Cardiac fibroblast (primary cell): ENCODE data around the gene ITGA8.
A peak's percentile ranks its signal among the peaks of the same experiment; 100 is the strongest.
"Not testable (repeated sequence)": the region's sequence is repeated elsewhere in the genome, so short reads cannot be mapped to it uniquely, and the experiment has no call there.

Experiments
- DNase-seq, 2 donors: peaks; one replicate each; pipeline versions ENCODE4 v3.0.0 to v3.0.0-alpha.2; 2010; ENCODE audit warnings: low read depth in 2 of 2
- H3K4me3 ChIP-seq, 2 donors: replicated peaks in 1 of 2; 1 replicate in 1 of 2; 2 replicates in 1 of 2; pipeline ENCODE4 v1.5.1; 2011; ENCODE audit warnings: low read depth in 2 of 2, low read length in 2 of 2, mild to moderate bottlenecking in 2 of 2, moderate library complexity in 1 of 2
- TF ChIP-seq, protein P1 (sequence below): IDR thresholded peaks from one replicate; pipeline ENCODE4 v1.5.1; 2011; ENCODE audit warnings: low read depth, mild to moderate bottlenecking, low read length, inconsistent platforms

ITGA8 gene

DNA sequence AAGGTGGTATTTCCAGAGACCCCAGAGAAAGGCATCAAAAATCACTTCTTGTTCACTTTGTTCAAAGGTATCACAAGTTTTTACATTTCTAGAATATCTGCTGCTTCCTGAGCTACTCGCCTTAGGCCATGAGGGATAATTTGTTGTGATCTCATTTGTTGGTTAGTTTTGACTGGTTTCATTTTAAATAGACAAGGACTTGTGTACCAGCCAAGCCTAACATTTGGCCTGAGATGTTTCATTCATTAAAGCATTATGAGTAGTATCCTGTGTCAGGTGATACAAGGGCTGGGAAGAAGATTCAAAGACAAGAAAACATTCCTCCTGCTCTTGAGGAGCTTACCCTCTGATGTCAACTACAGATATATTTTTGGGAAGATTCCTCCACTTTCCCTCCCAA is 178.3 kb downstream of the ITGA8 start:
- H3K4me3 ChIP-seq: no peak overlapping the region
- TF ChIP-seq, protein P1, sequence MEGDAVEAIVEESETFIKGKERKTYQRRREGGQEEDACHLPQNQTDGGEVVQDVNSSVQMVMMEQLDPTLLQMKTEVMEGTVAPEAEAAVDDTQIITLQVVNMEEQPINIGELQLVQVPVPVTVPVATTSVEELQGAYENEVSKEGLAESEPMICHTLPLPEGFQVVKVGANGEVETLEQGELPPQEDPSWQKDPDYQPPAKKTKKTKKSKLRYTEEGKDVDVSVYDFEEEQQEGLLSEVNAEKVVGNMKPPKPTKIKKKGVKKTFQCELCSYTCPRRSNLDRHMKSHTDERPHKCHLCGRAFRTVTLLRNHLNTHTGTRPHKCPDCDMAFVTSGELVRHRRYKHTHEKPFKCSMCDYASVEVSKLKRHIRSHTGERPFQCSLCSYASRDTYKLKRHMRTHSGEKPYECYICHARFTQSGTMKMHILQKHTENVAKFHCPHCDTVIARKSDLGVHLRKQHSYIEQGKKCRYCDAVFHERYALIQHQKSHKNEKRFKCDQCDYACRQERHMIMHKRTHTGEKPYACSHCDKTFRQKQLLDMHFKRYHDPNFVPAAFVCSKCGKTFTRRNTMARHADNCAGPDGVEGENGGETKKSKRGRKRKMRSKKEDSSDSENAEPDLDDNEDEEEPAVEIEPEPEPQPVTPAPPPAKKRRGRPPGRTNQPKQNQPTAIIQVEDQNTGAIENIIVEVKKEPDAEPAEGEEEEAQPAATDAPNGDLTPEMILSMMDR: no peak
- no peak for DNase-seq

GRCh38 chr10:15540727-15541126 is 179.0 kb downstream of the ITGA8 start:
- peak in 1 of 2 donors; percentile 2 for DNase-seq
- H3K4me3 ChIP-seq: no peak overlapping the region
- TF ChIP-seq, protein P1: no peak

GRCh38 chr10:15539262-15539661 is 180.5 kb downstream of the ITGA8 start:
- H3K4me3 ChIP-seq: no peak overlapping the region
- no peak for DNase-seq
- TF ChIP-seq, protein P1: no peak

- H3K4me3 ChIP-seq, DNase-seq: not testable (repeated sequence)
Observed at GRCh38 chr10:15534928-15535538, 184.7 kb downstream of the ITGA8 start.

DNA sequence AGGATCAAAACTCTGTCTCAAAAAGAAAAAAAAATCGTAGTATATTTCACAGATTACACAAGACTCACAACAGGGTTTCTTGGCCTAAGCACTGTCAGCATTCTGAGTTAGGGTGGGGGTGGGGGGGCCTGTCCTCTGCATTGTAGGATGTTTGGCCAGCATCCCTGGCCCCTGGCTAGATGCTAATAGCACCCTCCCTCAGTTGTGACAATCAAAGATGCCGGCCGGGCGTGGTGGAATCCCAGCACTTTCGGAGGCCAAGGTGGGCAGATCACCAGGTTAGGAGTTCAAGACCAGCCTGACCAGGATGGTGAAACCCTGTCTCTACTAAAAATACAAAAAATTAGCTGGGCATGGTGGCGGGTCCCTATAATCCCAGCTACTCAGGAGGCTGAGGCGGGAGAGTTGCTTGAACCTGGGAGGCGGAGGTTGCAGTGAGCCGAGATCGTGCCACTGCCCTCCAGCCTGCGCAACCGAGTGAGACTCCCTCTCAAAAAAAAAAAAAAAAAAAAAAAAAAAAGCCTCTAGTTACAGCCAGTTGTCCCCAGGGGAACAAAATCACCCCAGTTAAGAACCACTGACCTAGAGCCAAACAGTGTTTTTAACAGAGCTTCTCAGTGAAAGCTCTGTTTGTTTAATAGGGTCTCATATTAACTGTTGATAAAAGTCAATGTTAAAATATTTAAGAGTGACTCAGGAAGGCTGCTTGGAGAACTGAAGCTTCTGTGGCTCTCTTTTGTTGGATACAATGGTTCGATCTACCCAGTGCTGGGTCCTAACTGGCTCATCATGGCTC is 187.6 kb downstream of the ITGA8 start:
- no peak overlapping the region for H3K4me3 ChIP-seq
- TF ChIP-seq, protein P1: no peak
- no peak for DNase-seq

DNA sequence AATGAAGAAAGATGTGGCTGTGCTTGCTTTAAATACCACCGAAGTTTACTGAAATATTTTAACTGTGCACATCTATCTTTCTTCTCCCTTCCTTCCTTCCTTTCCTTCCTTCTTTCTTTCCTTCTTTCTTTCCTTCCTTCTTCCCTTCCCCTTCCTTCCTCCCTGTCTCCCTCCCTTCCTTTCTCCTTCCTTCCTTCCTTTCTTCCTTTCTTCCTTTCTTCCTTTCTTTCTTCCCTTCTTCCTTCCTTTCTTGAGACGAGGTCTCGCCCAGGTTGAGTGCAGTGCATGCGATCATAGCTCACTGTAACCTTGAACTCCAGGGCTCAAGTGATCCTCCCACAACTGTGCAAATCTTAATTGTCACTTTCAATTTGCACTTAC is 190.9 kb downstream of the ITGA8 start:
- TF ChIP-seq, protein P1: no peak
- no peak for DNase-seq
- no peak overlapping the region for H3K4me3 ChIP-seq

DNA sequence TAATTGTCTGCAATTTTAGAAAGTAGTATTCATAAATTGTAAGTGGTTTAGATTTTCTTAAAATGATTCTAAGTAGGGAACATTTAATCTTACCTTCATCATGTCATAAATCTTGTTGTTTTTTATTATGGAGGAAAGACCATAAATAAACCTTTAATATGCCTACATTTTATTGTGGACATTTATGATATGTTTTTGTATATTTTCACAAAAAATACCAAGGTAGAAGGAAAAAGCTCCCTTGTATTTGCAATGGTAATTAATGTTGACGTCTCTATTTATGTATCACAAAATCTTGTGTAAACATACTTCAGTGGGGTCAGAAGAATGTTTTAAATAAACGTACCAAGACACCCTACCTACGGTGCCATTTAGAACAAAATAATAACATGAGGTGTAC is 193.0 kb downstream of the ITGA8 start:
- no peak overlapping the region for H3K4me3 ChIP-seq
- TF ChIP-seq, protein P1: no peak
- no peak for DNase-seq
